ENCODE data around the gene RASSF3. TPM values are rescaled to one million over a fixed set of nuclear protein-coding genes. Genes with fewer than 3 reads are reported as not detected.

Gene RASSF3
- total RNA-seq, 4 donors from 2014 or later: 7.3 to 18.7 (median 11.2) TPM

DNA sequence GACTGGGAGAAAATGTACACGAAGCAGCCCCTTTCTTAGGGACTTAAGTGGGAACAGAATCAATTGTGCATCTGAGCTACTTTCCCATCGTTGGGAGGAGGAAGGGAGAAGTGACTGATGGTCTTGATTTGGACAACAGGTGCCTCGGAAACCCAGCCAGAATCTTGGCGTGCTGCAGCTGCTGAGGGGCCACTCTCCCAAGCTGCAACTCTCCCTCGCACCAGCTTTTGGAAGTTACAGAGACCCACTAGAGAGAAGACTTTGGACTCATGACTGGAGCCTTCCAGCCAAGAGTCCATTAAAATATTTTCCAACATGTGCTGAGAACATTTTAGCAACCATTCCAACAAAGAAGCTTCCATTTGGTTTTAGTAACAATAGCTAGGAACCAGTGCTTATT, 96.6 kb downstream of the RASSF3 start:
- WGBS, 2 donors: 67 to 82% methylated on average over 5 of the region's 5 CpGs
- intact Hi-C loops (cut with DNase I): no loop called here
- no peaks in the 10 kb centered on the region for H3K4me1 ChIP-seq
- no peak overlapping the region for H3K4me3 ChIP-seq (replicated peaks in 1 of 3)
- TF ChIP-seq, protein P1, sequence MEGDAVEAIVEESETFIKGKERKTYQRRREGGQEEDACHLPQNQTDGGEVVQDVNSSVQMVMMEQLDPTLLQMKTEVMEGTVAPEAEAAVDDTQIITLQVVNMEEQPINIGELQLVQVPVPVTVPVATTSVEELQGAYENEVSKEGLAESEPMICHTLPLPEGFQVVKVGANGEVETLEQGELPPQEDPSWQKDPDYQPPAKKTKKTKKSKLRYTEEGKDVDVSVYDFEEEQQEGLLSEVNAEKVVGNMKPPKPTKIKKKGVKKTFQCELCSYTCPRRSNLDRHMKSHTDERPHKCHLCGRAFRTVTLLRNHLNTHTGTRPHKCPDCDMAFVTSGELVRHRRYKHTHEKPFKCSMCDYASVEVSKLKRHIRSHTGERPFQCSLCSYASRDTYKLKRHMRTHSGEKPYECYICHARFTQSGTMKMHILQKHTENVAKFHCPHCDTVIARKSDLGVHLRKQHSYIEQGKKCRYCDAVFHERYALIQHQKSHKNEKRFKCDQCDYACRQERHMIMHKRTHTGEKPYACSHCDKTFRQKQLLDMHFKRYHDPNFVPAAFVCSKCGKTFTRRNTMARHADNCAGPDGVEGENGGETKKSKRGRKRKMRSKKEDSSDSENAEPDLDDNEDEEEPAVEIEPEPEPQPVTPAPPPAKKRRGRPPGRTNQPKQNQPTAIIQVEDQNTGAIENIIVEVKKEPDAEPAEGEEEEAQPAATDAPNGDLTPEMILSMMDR (IDR thresholded peaks at IDR 0.05): no peak
- TF ChIP-seq POLR2A (IDR thresholded peaks at IDR 0.05): no peak
- no peaks in the 10 kb centered on the region for H3K36me3 ChIP-seq
- no peaks in the 10 kb centered on the region for H3K27me3 ChIP-seq
- no peak for DNase-seq
- no peak overlapping the region for H3K27ac ChIP-seq
- H3K9me3 ChIP-seq: no peaks in the 10 kb centered on the region

DNA sequence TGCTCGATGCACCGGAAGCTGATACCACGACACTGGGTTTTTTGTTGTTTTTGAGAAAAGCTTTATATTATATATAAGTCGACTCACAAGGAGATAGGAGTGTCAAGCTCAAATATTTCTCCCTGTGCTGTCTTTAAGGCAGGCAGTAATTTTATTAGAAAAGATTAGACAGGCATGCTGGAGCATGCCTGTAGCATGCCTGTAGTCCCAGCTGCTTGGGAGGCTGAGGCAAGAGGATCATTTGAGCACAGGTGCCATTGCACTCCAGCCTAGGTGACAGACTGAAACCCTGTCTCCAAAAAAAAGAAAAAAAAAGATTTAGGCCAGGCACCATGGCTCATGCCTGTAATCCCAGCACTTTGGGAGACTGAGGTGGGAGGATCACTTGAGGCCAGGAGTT, 97.1 kb downstream of the RASSF3 start:
- no peak overlapping the region for H3K4me3 ChIP-seq (replicated peaks in 1 of 3)
- H3K27ac ChIP-seq: no peak overlapping the region
- intact Hi-C loops (cut with DNase I): no loop called here
- H3K27me3 ChIP-seq: no peaks in the 10 kb centered on the region
- TF ChIP-seq POLR2A (IDR thresholded peaks at IDR 0.05): no peak
- TF ChIP-seq, protein P1 (IDR thresholded peaks at IDR 0.05): no peak
- no peaks in the 10 kb centered on the region for H3K9me3 ChIP-seq
- WGBS, 2 donors: 83 to 94% methylated on average over 4 of the region's 4 CpGs
- H3K36me3 ChIP-seq: no peaks in the 10 kb centered on the region
- no peaks in the 10 kb centered on the region for H3K4me1 ChIP-seq
- DNase-seq: no peak

DNA sequence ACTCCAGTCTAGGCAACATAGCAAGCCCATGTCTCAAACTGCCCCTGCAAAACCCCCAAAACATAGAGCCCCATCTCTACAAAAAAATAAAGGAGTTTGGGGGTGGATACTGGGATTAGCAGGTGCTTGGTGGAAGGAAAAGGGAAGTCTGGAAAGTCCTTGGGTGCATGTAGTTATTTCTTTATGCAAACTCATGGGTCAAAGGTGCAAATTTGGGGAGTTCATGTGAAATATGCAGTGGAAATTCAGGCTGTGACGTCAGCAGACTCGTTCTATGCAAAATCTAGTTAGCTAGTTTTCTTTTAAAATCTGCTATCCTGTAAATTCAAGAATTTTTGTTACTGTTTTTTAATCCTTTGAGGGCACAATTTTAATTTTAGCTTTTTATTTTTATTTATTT, 97.6 kb downstream of the RASSF3 start:
- no peaks in the 10 kb centered on the region for H3K9me3 ChIP-seq
- H3K4me1 ChIP-seq: no peaks in the 10 kb centered on the region
- H3K27ac ChIP-seq: no peak overlapping the region
- H3K27me3 ChIP-seq: no peaks in the 10 kb centered on the region
- TF ChIP-seq POLR2A (IDR thresholded peaks at IDR 0.05): no peak
- TF ChIP-seq, protein P1 (IDR thresholded peaks at IDR 0.05): no peak
- 93 to 100% methylated on average over 2 of the region's 2 CpGs for WGBS, 2 donors
- no peak overlapping the region for H3K4me3 ChIP-seq (replicated peaks in 1 of 3)
- H3K36me3 ChIP-seq: no peaks in the 10 kb centered on the region
- DNase-seq: no peak
- intact Hi-C loops (cut with DNase I): no loop called here

DNA sequence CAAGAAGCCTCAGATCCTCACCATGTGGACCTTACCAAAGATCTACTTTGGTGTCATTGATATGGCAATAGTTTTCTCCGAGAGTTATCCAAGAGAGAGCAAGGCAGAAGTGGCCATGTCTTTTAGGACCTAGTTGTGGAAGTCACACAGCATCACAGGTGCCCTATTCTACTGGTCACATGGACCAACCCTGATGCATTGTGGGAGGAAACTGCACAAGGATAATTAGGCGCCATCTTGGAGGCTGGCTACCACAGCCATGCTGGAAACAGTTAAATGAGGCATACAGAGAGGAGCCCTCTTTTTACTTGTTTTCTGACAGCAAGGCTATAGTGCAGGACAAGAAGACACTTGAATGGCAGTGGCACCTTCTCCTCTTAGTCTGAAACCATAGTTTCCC, 99.1 kb downstream of the RASSF3 start:
- no peaks in the 10 kb centered on the region for H3K27me3 ChIP-seq
- H3K4me1 ChIP-seq: no peaks in the 10 kb centered on the region
- DNase-seq: no peak
- TF ChIP-seq POLR2A (IDR thresholded peaks at IDR 0.05): no peak
- TF ChIP-seq, protein P1 (IDR thresholded peaks at IDR 0.05): no peak
- WGBS, 2 donors: 94 to 97% methylated on average over 2 of the region's 2 CpGs
- no peak overlapping the region for H3K27ac ChIP-seq
- no peaks in the 10 kb centered on the region for H3K9me3 ChIP-seq
- H3K4me3 ChIP-seq (replicated peaks in 1 of 3): no peak overlapping the region
- intact Hi-C loops (cut with DNase I): no loop called here
- H3K36me3 ChIP-seq: peaks cover 4% of the 10 kb centered on the region in 2 donors

DNA sequence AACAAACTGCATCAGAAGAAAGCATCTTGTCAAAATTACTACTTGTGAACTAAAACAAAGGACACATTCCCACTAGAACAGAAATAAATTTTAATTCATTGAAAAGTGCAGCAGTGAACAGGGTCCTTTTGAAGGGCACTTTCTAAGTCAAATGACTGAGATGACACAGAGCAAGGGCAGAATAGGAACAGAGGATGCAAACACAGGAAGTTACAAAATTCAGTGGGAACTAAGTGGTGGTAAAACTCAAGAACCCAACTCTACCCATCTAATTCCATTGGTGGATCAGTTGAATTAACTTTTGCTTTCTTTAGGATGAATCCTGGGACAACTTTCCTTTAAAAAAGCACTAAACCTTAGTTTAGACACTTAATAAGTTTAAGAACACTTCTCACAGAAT, 103.1 kb downstream of the RASSF3 start:
- H3K27ac ChIP-seq: no peak overlapping the region
- intact Hi-C loops (cut with DNase I): no loop called here

More for the DNA sequence above, 103.1 kb downstream of the RASSF3 start:
- DNase-seq: no peak
- no peak for TF ChIP-seq POLR2A (IDR thresholded peaks at IDR 0.05)
- TF ChIP-seq, protein P1 (IDR thresholded peaks at IDR 0.05): no peak
- H3K36me3 ChIP-seq: peaks cover 19 to 34% of the 10 kb centered on the region in 2 donors
- H3K4me3 ChIP-seq (replicated peaks in 1 of 3): no peak overlapping the region
- no peaks in the 10 kb centered on the region for H3K9me3 ChIP-seq
- H3K27me3 ChIP-seq: no peaks in the 10 kb centered on the region
- H3K4me1 ChIP-seq: no peaks in the 10 kb centered on the region
